GM06990 (cell line): Measurements from ENCODE around the gene PSPH.
"Not testable (repeated sequence)": the region's sequence is repeated elsewhere in the genome, so short reads cannot be mapped to it uniquely, and the experiment has no call there.

ENCODE experiments used
- DNase-seq: peaks from one replicate; pipeline ENCODE4 v3.0.0-alpha.2; 2011; ENCODE audit not compliant: insufficient read length; ENCODE audit errors: extremely low read depth
- H3K27me3 ChIP-seq: replicated peaks from 2 replicates; pipeline ENCODE4 v1.6.0; 2011; ENCODE audit warnings: low read length; ENCODE audit not compliant: control insufficient read depth, insufficient read depth
- H3K36me3 ChIP-seq: 2 replicates; pipeline ENCODE4 v1.5.1; 2011; ENCODE audit warnings: low read length; ENCODE audit not compliant: control insufficient read depth, insufficient read depth
- H3K4me3 ChIP-seq: replicated peaks from 2 replicates; pipeline ENCODE4 v1.5.1; 2011; ENCODE audit warnings: low read depth, mild to moderate bottlenecking, control low read depth, low read length
- TF ChIP-seq, protein P1 (sequence below): IDR thresholded peaks from 2 replicates; pipeline ENCODE4 v1.5.1; 2011; ENCODE audit warnings: low read length, control low read depth, mild to moderate bottlenecking, inconsistent platforms; ENCODE audit not compliant: insufficient read depth, poor library complexity, severe bottlenecking

Gene PSPH

DNA sequence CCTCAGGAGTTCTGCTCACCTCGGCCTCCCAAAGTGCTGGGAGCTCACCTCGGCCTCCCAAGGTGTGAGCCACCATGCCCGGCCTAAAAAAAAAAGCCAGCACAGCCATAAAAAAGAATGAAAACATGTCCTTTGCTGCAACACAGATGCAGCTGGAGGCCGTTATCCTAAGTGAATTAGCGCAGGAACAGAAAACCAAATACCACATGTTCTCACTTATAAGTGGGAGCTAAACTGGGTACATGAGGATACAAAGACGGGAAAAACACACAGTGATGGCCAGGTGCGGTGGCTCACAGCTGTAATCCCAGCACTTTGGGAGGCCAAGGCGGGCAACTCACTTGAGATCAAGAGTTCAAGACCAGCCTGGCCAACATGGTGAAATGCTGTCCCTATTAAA is 20.9 kb downstream of the PSPH start:
- Histone ChIP-seq H3K4me3 (no peak overlapping the region), H3K27me3 (no peaks in the 10 kb centered on the region), H3K36me3 (peaks cover 4% of the 10 kb centered on the region)
- no peak for DNase-seq
- TF ChIP-seq, protein P1, sequence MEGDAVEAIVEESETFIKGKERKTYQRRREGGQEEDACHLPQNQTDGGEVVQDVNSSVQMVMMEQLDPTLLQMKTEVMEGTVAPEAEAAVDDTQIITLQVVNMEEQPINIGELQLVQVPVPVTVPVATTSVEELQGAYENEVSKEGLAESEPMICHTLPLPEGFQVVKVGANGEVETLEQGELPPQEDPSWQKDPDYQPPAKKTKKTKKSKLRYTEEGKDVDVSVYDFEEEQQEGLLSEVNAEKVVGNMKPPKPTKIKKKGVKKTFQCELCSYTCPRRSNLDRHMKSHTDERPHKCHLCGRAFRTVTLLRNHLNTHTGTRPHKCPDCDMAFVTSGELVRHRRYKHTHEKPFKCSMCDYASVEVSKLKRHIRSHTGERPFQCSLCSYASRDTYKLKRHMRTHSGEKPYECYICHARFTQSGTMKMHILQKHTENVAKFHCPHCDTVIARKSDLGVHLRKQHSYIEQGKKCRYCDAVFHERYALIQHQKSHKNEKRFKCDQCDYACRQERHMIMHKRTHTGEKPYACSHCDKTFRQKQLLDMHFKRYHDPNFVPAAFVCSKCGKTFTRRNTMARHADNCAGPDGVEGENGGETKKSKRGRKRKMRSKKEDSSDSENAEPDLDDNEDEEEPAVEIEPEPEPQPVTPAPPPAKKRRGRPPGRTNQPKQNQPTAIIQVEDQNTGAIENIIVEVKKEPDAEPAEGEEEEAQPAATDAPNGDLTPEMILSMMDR = no peak

DNA sequence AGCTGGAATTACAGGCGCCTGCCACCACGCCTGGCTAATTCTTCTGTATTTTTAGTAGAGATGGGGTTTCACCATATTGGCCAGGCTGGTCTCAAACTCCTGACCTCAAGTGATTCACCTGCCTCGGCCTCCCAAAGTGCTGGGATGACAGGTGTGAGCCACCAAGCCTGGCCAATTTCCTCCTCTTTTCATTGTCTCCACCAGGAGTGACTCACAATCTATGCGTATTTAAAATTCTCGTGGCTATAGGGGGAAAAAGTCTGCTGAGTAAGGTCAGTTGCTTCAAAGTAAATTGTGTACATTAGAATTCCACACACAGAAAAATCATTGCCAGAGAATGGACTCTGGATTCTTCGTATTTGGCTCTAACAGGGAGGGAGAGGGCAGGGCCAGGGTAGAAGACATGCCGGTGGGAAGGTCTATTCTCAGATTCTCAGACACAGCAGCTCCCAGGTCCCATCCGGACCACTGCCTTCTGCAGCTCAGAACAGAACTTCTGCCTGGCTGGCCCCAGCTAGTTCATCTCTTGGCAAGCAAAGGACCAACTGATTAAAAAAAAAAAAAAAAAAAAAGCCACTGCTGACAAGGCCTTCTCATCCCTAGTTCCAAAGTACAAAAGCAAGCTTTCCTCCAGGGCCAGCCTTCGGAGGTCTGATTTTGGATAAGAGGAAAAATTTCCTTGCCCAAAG is 22.2 kb downstream of the PSPH start:
- Histone ChIP-seq H3K4me3 (no peak overlapping the region), H3K36me3 (peaks cover 4% of the 10 kb centered on the region), H3K27me3 (no peaks in the 10 kb centered on the region)
- TF ChIP-seq, protein P1 = no peak
- no peak for DNase-seq

DNA sequence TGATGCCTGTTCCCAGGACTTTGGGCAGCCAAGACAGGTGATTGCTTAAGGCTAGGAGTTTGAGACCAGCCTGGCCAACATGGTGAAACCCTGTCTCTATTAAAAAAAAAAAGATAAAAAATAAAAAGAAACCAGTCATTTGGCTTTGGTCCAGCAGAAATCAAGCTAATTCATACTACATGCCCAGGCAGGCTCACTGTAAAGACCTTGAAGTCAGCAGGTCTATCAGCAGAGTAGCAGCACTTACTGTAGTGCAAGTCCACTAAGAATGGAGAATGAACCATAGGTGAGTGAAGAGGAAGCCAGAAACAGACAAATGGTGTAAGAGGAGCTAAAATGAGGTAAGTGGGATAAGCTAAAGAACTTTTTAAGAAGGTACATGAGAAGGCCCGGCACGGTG is 24.7 kb downstream of the PSPH start:
- H3K4me3 ChIP-seq = no peak overlapping the region
- TF ChIP-seq, protein P1 = no peak
- H3K27me3 ChIP-seq = no peaks in the 10 kb centered on the region
- no peak for DNase-seq
- H3K36me3 ChIP-seq = peaks cover 6% of the 10 kb centered on the region

DNA sequence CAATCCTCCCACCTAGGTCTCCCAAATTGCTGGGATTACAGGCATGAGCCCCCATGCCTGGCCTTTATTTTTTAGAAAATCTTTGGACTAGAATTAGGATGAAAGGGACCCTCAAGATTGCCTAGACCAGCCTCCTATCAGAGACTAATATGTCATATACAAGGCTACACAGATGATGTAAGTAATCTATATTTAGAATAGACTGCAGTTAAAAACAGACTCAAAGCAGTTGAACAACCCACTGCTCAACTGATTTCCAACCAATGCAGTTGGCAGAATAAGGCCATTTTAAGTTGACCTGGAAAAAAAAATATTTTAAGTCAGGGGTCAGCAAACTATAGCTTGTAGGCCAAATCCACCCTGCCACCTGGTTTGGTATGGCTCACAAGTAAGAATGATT is 27.7 kb downstream of the PSPH start:
- Histone ChIP-seq H3K4me3 (no peak overlapping the region), H3K36me3 (peaks cover 9% of the 10 kb centered on the region), H3K27me3 (no peaks in the 10 kb centered on the region)
- DNase-seq = no peak
- TF ChIP-seq, protein P1 = no peak

DNA sequence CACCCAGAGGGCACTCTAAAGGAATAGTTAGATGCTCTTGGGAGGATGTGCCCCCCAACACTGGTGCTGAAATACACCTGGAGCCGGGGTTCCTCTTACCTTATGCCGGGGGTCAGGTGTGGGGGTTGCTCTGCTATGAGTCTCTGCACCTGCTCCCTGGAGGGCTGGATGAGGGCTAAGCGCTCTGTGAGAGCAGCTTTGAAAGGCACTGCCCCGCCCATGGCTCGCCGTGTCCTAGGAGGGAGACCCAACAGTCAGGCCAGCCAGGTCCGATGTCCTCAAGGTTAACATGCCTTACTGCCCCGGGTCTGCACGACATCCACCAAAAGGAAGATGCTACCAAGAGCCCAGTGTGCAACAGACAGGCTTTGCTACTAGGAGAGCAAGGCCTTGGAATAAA is 31.7 kb downstream of the PSPH start:
- peaks cover 6% of the 10 kb centered on the region; the same call in 1 of the 2 replicates for H3K36me3 ChIP-seq
- H3K27me3 ChIP-seq = no peaks in the 10 kb centered on the region
- TF ChIP-seq, protein P1 = no peak
- H3K4me3 ChIP-seq = no peak overlapping the region
- no peak for DNase-seq

DNA sequence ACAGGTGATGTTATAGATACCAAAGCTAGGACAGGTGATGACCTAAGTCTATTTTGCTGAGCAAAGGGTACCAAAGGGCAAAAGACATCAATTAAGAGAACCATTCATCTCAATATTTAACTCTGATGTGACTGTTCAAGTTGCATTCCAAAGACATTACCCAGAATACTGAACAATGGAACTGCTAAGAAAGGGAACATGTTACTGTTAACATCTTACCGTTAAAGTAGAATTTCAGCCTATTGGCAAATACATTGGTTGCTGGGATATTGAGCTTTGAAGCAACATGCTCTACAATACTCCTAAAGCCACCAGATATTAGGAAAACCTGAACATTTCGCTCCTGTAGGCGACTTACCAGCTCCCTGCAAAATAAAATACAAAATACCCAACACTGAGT is 34.2 kb downstream of the PSPH start:
- H3K36me3 ChIP-seq, H3K27me3 ChIP-seq, H3K4me3 ChIP-seq, DNase-seq: not testable (repeated sequence)
